A673 (cell line): ENCODE results near the gene CUX1.

Experiments used
- EZH2 ChIP-seq: fragments of 200-600 bp; sonication (generic); IDR thresholded peaks from 2 replicates; pipeline ENCODE4 v1.6.1; 2017; ENCODE audit warnings: borderline replicate concordance, low read depth, mild to moderate bottlenecking, mixed read lengths, antibody characterized with exemption, low read length; ENCODE audit not compliant: poor library complexity, severe bottlenecking
- TF ChIP-seq, protein P1 (sequence below): fragments of 300-800, 200-600 bp; sonication (generic); conservative IDR thresholded peaks from 2 replicates; pipeline ENCODE4 v1.5.1; 2017; ENCODE audit warnings: low read depth, mild to moderate bottlenecking, antibody characterized with exemption, low read length, moderate library complexity, mixed read lengths

DNA sequence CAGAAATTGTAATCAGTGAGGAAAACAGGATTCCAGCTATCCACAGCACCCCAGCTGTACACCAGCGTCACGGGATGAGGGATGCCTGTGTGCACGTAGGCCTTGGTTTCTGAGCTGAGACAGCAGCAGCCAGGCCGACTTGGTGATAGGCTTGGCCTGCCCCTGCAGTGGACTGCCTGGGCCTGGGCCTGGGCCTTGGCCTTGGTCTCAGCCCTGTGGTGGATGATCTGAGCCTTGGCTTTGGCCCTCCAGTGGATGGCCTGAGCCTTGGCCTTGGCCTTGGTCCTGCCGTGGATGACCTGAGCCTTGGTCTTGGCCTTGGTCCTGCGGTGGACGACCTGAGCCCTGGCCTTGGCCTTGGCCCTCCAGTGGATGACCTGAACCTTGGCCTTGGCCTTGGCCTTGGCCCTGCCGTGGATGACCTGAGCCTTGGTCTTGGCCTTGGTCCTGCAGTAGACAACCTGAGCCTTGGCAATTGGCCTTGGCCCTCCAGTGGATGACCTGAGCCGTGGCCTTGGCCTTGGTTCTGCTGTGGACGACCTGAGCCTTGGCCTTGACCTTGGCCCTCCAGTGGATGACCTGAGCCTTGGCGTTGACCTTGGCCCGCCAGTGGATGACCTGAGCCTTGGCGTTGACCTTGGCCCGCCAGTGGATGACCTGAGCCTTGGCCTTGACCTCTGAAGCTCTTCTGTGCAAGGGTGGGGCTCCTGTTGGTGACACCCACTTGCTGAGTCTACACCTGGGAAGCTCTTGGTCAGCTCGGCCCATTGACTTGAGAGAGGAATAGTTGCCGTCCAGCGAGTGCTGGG is 93.8 kb downstream of the CUX1 start:
- TF ChIP-seq, protein P1, sequence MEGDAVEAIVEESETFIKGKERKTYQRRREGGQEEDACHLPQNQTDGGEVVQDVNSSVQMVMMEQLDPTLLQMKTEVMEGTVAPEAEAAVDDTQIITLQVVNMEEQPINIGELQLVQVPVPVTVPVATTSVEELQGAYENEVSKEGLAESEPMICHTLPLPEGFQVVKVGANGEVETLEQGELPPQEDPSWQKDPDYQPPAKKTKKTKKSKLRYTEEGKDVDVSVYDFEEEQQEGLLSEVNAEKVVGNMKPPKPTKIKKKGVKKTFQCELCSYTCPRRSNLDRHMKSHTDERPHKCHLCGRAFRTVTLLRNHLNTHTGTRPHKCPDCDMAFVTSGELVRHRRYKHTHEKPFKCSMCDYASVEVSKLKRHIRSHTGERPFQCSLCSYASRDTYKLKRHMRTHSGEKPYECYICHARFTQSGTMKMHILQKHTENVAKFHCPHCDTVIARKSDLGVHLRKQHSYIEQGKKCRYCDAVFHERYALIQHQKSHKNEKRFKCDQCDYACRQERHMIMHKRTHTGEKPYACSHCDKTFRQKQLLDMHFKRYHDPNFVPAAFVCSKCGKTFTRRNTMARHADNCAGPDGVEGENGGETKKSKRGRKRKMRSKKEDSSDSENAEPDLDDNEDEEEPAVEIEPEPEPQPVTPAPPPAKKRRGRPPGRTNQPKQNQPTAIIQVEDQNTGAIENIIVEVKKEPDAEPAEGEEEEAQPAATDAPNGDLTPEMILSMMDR: no peak
- no peak for TF ChIP-seq EZH2
